T-helper 2 cell treated with Interferon-gamma antibody and Interleukin-4, amounts not matched to agents 5 μg/mL and 100 μg/mL, for 36 hours (primary cell): ENCODE results near the gene POGLUT2.

ENCODE experiments used
- DNase-seq: peaks from one replicate; pipeline ENCODE4 v3.0.0; 2021; ENCODE audit warnings: low spot score
- H3K27ac Mint-ChIP-seq: one replicate; pipeline ENCODE4 v1.8.0; 2021; ENCODE audit warnings: mild to moderate bottlenecking, mixed read lengths
- H3K27me3 Mint-ChIP-seq: one replicate; pipeline ENCODE4 v1.8.0; 2021; ENCODE audit warnings: low read depth, mixed read lengths
- H3K36me3 Mint-ChIP-seq: one replicate; pipeline ENCODE4 v1.8.0; 2021; ENCODE audit warnings: low read depth, mixed read lengths
- H3K4me1 Mint-ChIP-seq: one replicate; pipeline ENCODE4 v1.8.0; 2021; ENCODE audit warnings: low read depth, mixed read lengths
- H3K4me3 Mint-ChIP-seq: one replicate; pipeline ENCODE4 v1.8.0; 2022; ENCODE audit warnings: mild to moderate bottlenecking, moderate library complexity, mixed read lengths
- H3K9me3 Mint-ChIP-seq: one replicate; pipeline ENCODE4 v1.8.0; 2021; ENCODE audit warnings: mixed read lengths

POGLUT2 gene

GRCh38 chr13:102798581-102799425 lies at the start of gene POGLUT2, which contains the start of gene BIVM:
POGLUT2 (minus strand) TSS chr13:102798976; CDS start chr13:102798670, 306 bp downstream.
BIVM (plus strand) TSS chr13:102799119; CDS start chr13:102807268, 8,149 bp downstream.
- H3K9me3 Mint-ChIP-seq = no peaks in the 10 kb centered on the region
- peak; percentile 88 for DNase-seq
- peaks cover 12% of the 10 kb centered on the region for H3K36me3 Mint-ChIP-seq
- no peaks in the 10 kb centered on the region for H3K27me3 Mint-ChIP-seq
- H3K4me3 Mint-ChIP-seq = peak within 1 kb of the TSS; percentile 92
- peak within 1 kb of the TSS; percentile 91 for H3K27ac Mint-ChIP-seq
- peaks cover 38% of the 10 kb centered on the region for H3K4me1 Mint-ChIP-seq

- peak overlapping the region; percentile 99 for H3K27ac Mint-ChIP-seq
- H3K36me3 Mint-ChIP-seq = peaks cover 21% of the 10 kb centered on the region
- peak overlapping the region; percentile 99 for H3K4me3 Mint-ChIP-seq
- no peak for DNase-seq
- H3K27me3 Mint-ChIP-seq = no peaks in the 10 kb centered on the region
- no peaks in the 10 kb centered on the region for H3K9me3 Mint-ChIP-seq
- H3K4me1 Mint-ChIP-seq = peaks cover 32% of the 10 kb centered on the region
Observed at GRCh38 chr13:102847272-102848234, 48.8 kb upstream of the POGLUT2 start.

DNA sequence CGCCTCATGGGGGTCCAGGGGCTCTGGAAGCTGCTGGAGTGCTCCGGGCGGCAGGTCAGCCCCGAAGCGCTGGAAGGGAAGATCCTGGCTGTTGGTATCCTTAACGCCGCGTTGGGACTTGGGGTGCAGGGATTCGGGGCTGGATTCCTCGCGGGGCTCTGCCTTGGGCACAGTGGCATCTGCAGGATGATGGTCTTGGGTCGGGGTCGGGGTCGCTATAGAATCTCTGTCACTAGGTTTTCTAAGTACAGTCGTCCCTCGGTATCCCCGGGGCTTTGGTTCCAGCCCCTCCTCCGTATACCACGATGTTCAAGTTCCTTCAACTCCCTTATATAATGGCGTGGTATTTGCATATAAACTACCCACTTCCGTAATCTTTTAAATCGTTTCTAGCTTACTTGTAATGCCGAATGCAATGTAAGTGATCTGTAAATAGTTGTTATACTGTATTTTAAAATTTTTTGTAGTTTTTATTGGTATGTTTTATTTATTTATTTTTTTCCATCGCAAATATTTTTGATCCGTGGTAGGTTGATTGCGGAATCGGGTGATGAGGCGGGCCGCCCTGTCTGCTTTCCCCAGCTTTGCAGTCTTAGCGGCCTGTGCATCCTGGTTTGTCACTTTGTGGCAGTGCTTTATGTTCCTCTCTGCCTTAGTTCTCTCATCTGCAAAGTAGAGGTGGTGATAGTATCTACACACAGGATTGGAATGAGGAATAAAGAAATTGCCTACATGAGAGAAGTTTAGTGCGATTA lies 47.7 kb upstream of the POGLUT2 start:
- Mint-ChIP-seq H3K4me1 (peaks cover 30% of the 10 kb centered on the region), H3K9me3 (no peaks in the 10 kb centered on the region), H3K4me3 (peak overlapping the region; percentile 99), H3K36me3 (peaks cover 17% of the 10 kb centered on the region), H3K27me3 (no peaks in the 10 kb centered on the region), H3K27ac (peak overlapping the region; percentile 99)
- DNase-seq = peak; percentile 31

- H3K9me3 Mint-ChIP-seq = no peaks in the 10 kb centered on the region
- peak; percentile 97 for DNase-seq
- H3K4me3 Mint-ChIP-seq = peak within 1 kb of the TSS; percentile 99
- H3K36me3 Mint-ChIP-seq = peaks cover 20% of the 10 kb centered on the region
- H3K27ac Mint-ChIP-seq = peak within 1 kb of the TSS; percentile 99
- H3K4me1 Mint-ChIP-seq = peaks cover 30% of the 10 kb centered on the region
- no peaks in the 10 kb centered on the region for H3K27me3 Mint-ChIP-seq
Observed at GRCh38 chr13:102845630-102846260, 47.0 kb upstream of the POGLUT2 start, which contains the start of gene ERCC5. ERCC5 (plus strand) TSS chr13:102846032; CDS start chr13:102846267, 235 bp downstream.

GRCh38 chr13:102845289-102845629 lies 46.5 kb upstream of the POGLUT2 start:
- peak overlapping the region; percentile 99 for H3K4me3 Mint-ChIP-seq
- H3K4me1 Mint-ChIP-seq = peaks cover 25% of the 10 kb centered on the region
- no peak for DNase-seq
- no peaks in the 10 kb centered on the region for H3K9me3 Mint-ChIP-seq
- peak overlapping the region; percentile 99 for H3K27ac Mint-ChIP-seq
- no peaks in the 10 kb centered on the region for H3K27me3 Mint-ChIP-seq
- peaks cover 17% of the 10 kb centered on the region for H3K36me3 Mint-ChIP-seq

GRCh38 chr13:102839462-102839861 lies 40.7 kb upstream of the POGLUT2 start:
- H3K36me3 Mint-ChIP-seq = peaks cover 36% of the 10 kb centered on the region
- DNase-seq = no peak
- no peak overlapping the region for H3K27ac Mint-ChIP-seq
- peaks cover 2% of the 10 kb centered on the region for H3K4me1 Mint-ChIP-seq
- H3K4me3 Mint-ChIP-seq = no peak overlapping the region
- H3K9me3 Mint-ChIP-seq = no peaks in the 10 kb centered on the region
- no peaks in the 10 kb centered on the region for H3K27me3 Mint-ChIP-seq

GRCh38 chr13:102838982-102839381 lies 40.2 kb upstream of the POGLUT2 start:
- H3K27ac Mint-ChIP-seq = peak overlapping the region; percentile 32
- no peak overlapping the region for H3K4me3 Mint-ChIP-seq
- DNase-seq = no peak
- H3K36me3 Mint-ChIP-seq = peaks cover 38% of the 10 kb centered on the region
- H3K9me3 Mint-ChIP-seq = no peaks in the 10 kb centered on the region
- no peaks in the 10 kb centered on the region for H3K4me1 Mint-ChIP-seq
- no peaks in the 10 kb centered on the region for H3K27me3 Mint-ChIP-seq

DNA sequence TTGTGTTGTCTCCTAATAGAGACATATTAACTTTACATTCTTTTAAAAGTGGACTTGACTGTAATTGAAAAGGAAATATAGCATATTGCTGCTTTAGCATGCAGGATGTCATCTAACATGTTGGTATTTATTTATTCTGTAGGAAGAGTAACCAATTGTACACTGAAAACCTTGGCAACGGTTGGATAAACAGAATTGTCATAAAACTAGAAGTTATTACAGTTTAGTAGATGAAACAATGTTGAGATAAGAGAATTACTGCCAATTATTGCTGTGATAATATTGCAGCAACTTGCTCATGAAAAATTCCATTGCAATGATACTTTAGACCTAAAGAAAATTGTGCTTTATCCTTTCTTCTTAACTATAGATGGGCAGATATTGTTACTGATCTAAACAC lies 39.5 kb upstream of the POGLUT2 start:
- DNase-seq = no peak
- H3K4me1 Mint-ChIP-seq = no peaks in the 10 kb centered on the region
- H3K9me3 Mint-ChIP-seq = no peaks in the 10 kb centered on the region
- no peak overlapping the region for H3K27ac Mint-ChIP-seq
- H3K36me3 Mint-ChIP-seq = peaks cover 42% of the 10 kb centered on the region
- no peak overlapping the region for H3K4me3 Mint-ChIP-seq
- H3K27me3 Mint-ChIP-seq = no peaks in the 10 kb centered on the region

- Mint-ChIP-seq H3K27ac (no peak overlapping the region), H3K4me3 (no peak overlapping the region), H3K27me3 (no peaks in the 10 kb centered on the region), H3K4me1 (no peaks in the 10 kb centered on the region), H3K9me3 (no peaks in the 10 kb centered on the region), H3K36me3 (peaks cover 48% of the 10 kb centered on the region)
- DNase-seq = no peak
Observed at GRCh38 chr13:102836471-102836870, 37.7 kb upstream of the POGLUT2 start.

- no peak for DNase-seq
- peaks cover 30% of the 10 kb centered on the region for H3K36me3 Mint-ChIP-seq
- H3K27me3 Mint-ChIP-seq = no peaks in the 10 kb centered on the region
- H3K27ac Mint-ChIP-seq = peak overlapping the region; percentile 26
- no peaks in the 10 kb centered on the region for H3K9me3 Mint-ChIP-seq
- no peak overlapping the region for H3K4me3 Mint-ChIP-seq
- no peaks in the 10 kb centered on the region for H3K4me1 Mint-ChIP-seq
Observed at GRCh38 chr13:102830646-102831045, 31.9 kb upstream of the POGLUT2 start.

- Mint-ChIP-seq H3K4me3 (no peak overlapping the region), H3K9me3 (no peaks in the 10 kb centered on the region), H3K4me1 (no peaks in the 10 kb centered on the region), H3K27ac (no peak overlapping the region), H3K36me3 (peaks cover 36% of the 10 kb centered on the region), H3K27me3 (no peaks in the 10 kb centered on the region)
- DNase-seq = no peak
Observed at GRCh38 chr13:102825921-102826706, 27.3 kb upstream of the POGLUT2 start.

GRCh38 chr13:102825400-102825799 lies 26.6 kb upstream of the POGLUT2 start:
- no peaks in the 10 kb centered on the region for H3K9me3 Mint-ChIP-seq
- no peak overlapping the region for H3K27ac Mint-ChIP-seq
- no peak overlapping the region for H3K4me3 Mint-ChIP-seq
- H3K4me1 Mint-ChIP-seq = no peaks in the 10 kb centered on the region
- no peaks in the 10 kb centered on the region for H3K27me3 Mint-ChIP-seq
- DNase-seq = no peak
- peaks cover 36% of the 10 kb centered on the region for H3K36me3 Mint-ChIP-seq
